ENCODE results near the gene MT1HL1.

Gene MT1HL1

GRCh38 chr1:237004116-237004515 lies at the start of gene MT1HL1:
Gene MT1HL1, minus strand, starts transcription at chr1:237004441. Its CDS starts 69 bp downstream, at chr1:237004372.
- no peak for DNase-seq (ENCODE audit: low spot score)

- DNase-seq (ENCODE audit: low spot score), result no peak
These were observed 46.7 kb upstream of the MT1HL1 start for GRCh38 chr1:237050915-237051314.

GRCh38 chr1:237050185-237050584 lies 45.9 kb upstream of the MT1HL1 start:
- DNase-seq (ENCODE audit: low spot score), result no peak

GRCh38 chr1:237048803-237049202 lies 44.6 kb upstream of the MT1HL1 start:
- DNase-seq (ENCODE audit: low spot score), result no peak

GRCh38 chr1:237045278-237046016 lies 41.2 kb upstream of the MT1HL1 start:
- no peak for DNase-seq (ENCODE audit: low spot score)

- DNase-seq (ENCODE audit: low spot score), result no peak
These were observed 39.8 kb upstream of the MT1HL1 start for GRCh38 chr1:237043846-237044636.

GRCh38 chr1:237042892-237043576 lies 38.8 kb upstream of the MT1HL1 start:
- DNase-seq (ENCODE audit: low spot score), result no peak

- DNase-seq (ENCODE audit: low spot score), result no peak
These were observed 38.3 kb upstream of the MT1HL1 start for GRCh38 chr1:237042526-237042891.

- no peak for DNase-seq (ENCODE audit: low spot score)
These were observed 37.7 kb upstream of the MT1HL1 start, which contains the start of gene RYR2 for GRCh38 chr1:237041795-237042525. Gene RYR2, plus strand, starts transcription at chr1:237042184. Its CDS starts 338 bp downstream, at chr1:237042522.

GRCh38 chr1:237041461-237041794 lies 37.2 kb upstream of the MT1HL1 start:
- DNase-seq (ENCODE audit: low spot score), result no peak

GRCh38 chr1:237040823-237041222 lies 36.6 kb upstream of the MT1HL1 start:
- DNase-seq (ENCODE audit: low spot score), result no peak

GRCh38 chr1:237038211-237038610 lies 34.0 kb upstream of the MT1HL1 start:
- no peak for DNase-seq (ENCODE audit: low spot score)

GRCh38 chr1:237035759-237036158 lies 31.5 kb upstream of the MT1HL1 start:
- no peak for DNase-seq (ENCODE audit: low spot score)

GRCh38 chr1:237033804-237034203 lies 29.6 kb upstream of the MT1HL1 start:
- no peak for DNase-seq (ENCODE audit: low spot score)

GRCh38 chr1:237033061-237033460 lies 28.8 kb upstream of the MT1HL1 start:
- DNase-seq (ENCODE audit: low spot score), result no peak

- DNase-seq (ENCODE audit: low spot score), result no peak
These were observed 27.8 kb upstream of the MT1HL1 start for GRCh38 chr1:237032029-237032428.

GRCh38 chr1:237031480-237031879 lies 27.2 kb upstream of the MT1HL1 start:
- DNase-seq (ENCODE audit: low spot score), result no peak

- DNase-seq (ENCODE audit: low spot score), result no peak
These were observed 25.8 kb upstream of the MT1HL1 start for GRCh38 chr1:237029850-237030535.

- DNase-seq (ENCODE audit: low spot score), result no peak
These were observed 25.0 kb upstream of the MT1HL1 start for GRCh38 chr1:237029240-237029639.

GRCh38 chr1:237025358-237026074 lies 21.3 kb upstream of the MT1HL1 start:
- DNase-seq (ENCODE audit: low spot score), result no peak

- DNase-seq (ENCODE audit: low spot score), result no peak
These were observed 14.7 kb upstream of the MT1HL1 start for GRCh38 chr1:237018896-237019295.
